ENCODE data around the gene TJP3.

DNA sequence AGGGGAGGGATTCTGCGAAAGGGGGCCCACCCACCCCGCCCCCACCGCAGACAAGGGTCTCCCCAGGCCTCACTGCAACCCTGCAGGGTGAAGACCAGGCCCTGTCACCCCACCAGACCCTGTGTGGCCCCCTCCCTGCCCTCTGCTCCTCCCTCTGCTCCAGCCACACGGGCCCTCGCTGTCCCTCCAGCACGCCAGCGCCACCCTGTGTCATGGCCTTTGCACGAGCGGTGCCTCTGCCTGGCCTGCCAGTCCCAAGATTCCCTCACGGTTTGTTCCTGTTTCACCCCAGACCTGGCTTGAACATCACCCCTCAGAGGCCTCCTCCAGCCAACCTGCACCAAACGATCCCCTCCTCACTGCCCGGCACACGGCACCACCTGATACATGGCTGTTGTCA lies 35.2 kb upstream of the TJP3 start:
- TF ChIP-seq, protein P1, sequence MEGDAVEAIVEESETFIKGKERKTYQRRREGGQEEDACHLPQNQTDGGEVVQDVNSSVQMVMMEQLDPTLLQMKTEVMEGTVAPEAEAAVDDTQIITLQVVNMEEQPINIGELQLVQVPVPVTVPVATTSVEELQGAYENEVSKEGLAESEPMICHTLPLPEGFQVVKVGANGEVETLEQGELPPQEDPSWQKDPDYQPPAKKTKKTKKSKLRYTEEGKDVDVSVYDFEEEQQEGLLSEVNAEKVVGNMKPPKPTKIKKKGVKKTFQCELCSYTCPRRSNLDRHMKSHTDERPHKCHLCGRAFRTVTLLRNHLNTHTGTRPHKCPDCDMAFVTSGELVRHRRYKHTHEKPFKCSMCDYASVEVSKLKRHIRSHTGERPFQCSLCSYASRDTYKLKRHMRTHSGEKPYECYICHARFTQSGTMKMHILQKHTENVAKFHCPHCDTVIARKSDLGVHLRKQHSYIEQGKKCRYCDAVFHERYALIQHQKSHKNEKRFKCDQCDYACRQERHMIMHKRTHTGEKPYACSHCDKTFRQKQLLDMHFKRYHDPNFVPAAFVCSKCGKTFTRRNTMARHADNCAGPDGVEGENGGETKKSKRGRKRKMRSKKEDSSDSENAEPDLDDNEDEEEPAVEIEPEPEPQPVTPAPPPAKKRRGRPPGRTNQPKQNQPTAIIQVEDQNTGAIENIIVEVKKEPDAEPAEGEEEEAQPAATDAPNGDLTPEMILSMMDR (IDR thresholded peaks at IDR 0.05), result no peak
- no peak for TF ChIP-seq POLR2A (IDR thresholded peaks at IDR 0.05)
